NT2/D1 (cell line): ENCODE data around the gene PCGF1.

Source experiments
- SUZ12 ChIP-seq: IDR thresholded peaks from 2 replicates; pipeline ENCODE4 v1.6.1; 2011; ENCODE audit not compliant: insufficient read length, insufficient read depth; ENCODE audit errors: extremely low read depth
- YY1 ChIP-seq: IDR thresholded peaks from 2 replicates; pipeline ENCODE4 v1.6.1; 2011; ENCODE audit not compliant: insufficient read length, insufficient read depth
- ZNF274 ChIP-seq: IDR thresholded peaks from 2 replicates; pipeline ENCODE4 v1.6.1; 2011; ENCODE audit warnings: mild to moderate bottlenecking, low read depth, low read length

DNA sequence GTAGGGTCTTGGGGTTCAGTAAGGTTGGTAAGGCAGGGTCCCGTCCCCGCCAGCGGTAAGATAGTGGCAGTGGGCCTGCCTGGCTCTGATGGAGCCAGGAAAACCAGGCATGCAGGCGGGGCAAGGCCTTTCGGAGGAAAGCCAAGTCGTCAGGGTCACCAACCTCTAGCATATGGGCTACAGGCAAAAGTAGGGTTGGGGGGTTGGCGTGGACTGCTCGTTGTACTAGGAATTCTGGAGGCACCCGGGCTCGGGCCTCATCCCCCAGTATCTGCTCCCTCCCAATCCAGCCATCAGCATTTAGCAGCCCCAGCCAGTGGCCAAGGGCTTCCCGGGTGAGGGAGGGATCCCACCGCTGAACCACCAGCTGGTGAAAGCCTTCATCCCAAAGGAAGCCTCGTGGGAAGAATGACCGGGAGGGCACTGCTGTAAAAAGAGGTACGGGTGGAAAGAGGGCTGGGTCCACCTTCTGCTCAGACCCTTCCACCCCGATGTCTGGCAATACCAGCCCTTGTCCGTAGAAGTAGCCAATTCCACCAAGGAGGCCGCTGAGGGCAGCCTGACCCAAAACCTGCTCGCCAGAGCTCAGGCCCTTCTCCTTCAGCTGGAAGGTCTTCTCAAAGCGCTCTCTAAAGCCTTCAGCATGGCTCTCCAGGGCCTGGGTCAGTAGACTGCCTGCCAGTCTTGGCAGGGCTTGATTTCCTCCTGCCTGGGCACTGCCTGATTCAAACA, 45.3 kb downstream of the PCGF1 start:
- TF ChIP-seq YY1 (no peak), ZNF274 (no peak), SUZ12 (no peak)
